ENCODE results near the gene OR8D4.
"Not testable (repeated sequence)": the region's sequence is repeated elsewhere in the genome, so short reads cannot be mapped to it uniquely, and the experiment has no call there.

Gene OR8D4

DNA sequence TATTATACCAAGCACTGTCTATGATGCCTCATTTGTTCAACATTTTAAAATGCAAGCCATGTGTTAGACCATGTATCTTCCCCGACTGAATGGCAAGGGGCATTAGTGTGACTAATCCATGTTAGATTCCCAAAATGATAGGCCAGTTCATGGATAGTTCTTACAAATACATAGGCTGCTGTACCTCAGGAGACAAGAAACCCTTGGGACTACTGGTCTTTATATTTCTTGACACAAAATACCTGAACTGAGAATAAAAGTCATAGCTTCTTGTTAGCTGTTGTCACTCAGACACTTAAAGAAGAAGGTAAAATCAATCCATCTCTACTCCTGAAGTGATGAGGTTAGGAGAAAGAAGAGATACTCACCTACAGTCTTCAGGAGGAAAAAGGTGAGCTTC lies at the start of gene OR8D4:
Gene OR8D4, plus strand, starts transcription at position 301 of the 400 bp plus-strand sequence. CDS start 4,265 bp downstream, outside the sequence.
- DNase-seq (ENCODE audit: low read depth in 2 of 2), result no peak

DNA sequence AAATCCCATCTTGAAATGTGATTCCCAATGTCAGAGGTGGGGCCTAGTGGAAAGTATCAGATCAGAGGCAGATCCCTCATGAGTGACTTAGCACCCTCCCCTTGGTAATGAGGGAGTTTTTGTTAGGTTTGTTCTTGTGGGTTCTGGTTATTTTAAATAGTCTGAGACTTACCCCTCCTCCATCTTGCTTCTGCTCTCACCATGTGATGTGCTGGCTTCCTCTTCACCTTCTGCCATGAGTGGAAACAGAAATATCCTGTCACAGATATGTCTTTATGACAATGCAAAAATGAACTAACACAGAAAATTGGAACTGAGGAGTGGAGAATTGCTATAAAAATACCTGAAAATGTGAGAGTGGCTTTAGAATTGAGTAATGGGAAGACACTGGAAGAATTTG lies 49.6 kb upstream of the OR8D4 start:
- no peak for DNase-seq (ENCODE audit: low read depth in 2 of 2)

- no peak for DNase-seq (ENCODE audit: low read depth in 2 of 2)
These were observed 48.9 kb upstream of the OR8D4 start for GRCh38 chr11:123853038-123853437.

GRCh38 chr11:123856444-123856843 lies 45.5 kb upstream of the OR8D4 start:
- DNase-seq (ENCODE audit: low read depth in 2 of 2), result no peak

DNA sequence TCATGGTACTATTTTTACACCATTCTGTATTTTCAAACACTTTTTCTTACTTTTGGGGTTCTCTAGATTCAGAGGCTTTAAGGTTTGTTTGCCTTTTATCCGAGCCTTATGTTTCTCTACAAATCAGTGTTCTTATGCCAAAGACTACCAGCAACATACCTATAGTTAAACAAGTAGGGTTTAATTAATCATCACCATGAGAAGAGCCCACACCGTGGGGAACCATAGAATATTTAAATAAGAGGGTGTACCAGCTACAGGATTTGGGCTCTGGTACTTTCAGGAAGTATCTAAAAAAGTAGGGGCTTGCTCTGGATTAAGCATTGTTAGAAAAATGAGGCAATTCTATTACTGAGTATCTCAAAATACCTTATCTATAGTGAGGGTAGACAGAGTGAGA lies 42.2 kb upstream of the OR8D4 start:
- no peak for DNase-seq (ENCODE audit: low read depth in 2 of 2)

DNA sequence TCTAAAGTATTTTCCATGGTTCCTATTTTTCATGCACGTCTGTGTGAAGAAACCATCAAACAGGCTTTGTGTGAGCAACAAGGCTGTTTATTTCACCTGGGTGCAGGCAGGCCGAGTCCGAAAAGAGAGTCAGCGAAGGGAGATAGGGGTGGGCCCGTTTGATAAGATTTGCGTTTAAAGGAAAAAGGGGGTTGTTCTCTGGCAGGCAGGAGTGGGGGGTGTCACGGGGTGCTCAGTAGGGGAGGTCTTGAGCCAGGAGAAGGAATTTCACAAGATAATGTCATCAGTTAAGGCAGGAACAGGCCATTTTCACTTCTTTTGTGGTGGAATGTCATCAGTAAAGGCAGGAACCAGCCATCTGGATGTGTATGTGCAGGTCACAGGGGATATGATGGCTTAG lies 36.7 kb upstream of the OR8D4 start:
- DNase-seq (ENCODE audit: low read depth in 2 of 2), result not testable (repeated sequence)

DNA sequence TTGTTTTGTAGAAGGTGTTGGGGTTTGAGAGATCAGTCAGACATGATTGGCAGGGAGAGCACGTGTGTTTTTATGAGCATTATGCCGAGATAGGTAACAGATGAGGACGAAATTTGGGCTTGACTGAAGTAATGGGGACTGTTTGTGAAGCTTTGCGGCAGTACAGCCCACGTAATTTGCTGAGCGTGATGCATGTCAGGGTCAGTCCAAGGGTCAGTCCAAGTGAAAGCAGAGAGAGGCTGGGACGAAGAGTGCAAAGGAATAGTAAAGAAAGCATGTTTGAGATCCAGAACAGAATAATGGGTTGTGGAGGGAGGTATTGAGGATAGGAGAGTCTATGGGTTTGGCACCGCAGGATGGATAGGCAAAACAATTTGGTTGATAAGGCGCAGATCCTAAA lies 34.2 kb upstream of the OR8D4 start:
- not testable (repeated sequence) for DNase-seq (ENCODE audit: low read depth in 2 of 2)

DNA sequence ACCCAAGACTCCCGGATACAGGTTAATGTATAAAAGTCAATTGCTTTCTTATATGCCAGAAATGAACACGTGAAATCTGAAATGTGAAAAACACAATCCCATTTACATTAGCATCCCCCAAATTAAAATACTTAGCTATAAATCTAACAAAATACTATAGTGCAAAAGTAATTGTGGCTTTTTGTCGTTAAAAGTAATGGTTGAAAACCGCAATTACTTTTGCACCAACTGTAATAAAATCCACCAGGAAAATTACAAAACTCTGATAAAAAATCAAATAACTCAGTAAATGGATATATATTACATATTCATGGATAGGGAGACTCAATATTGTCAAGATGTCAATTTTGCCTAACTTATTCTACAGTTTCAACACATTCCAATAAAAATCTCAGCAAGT lies 21.1 kb upstream of the OR8D4 start:
- no peak for DNase-seq (ENCODE audit: low read depth in 2 of 2)

- DNase-seq (ENCODE audit: low read depth in 2 of 2), result no peak
These were observed 16.4 kb upstream of the OR8D4 start, which contains the start of gene TMEM225 for GRCh38 chr11:123885570-123885969. Gene TMEM225, minus strand, starts transcription at chr11:123885670. Its CDS starts 245 bp downstream, at chr11:123885425.

DNA sequence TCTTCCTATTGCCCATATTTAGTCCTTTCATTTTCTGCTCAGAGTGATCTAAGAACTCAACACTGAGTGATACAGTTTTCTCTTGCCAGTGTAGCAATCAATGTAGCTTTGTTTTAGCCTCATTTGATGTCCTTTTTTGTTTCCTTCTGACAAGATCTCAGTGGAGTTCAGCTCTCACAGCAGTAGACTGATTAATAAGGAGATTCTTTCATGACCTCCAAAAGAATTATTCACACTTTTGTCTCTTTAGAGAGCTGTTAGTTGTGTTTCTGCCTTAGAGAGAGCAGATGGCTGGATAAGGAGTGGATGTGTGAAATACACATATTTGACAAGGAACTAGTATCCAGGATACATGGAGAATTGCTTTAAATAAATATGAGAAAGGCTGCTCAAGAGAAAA lies 9.9 kb upstream of the OR8D4 start:
- no peak for DNase-seq (ENCODE audit: low read depth in 2 of 2)

GRCh38 chr11:123899792-123900191 lies 2.2 kb upstream of the OR8D4 start:
- no peak for DNase-seq (ENCODE audit: low read depth in 2 of 2)

DNA sequence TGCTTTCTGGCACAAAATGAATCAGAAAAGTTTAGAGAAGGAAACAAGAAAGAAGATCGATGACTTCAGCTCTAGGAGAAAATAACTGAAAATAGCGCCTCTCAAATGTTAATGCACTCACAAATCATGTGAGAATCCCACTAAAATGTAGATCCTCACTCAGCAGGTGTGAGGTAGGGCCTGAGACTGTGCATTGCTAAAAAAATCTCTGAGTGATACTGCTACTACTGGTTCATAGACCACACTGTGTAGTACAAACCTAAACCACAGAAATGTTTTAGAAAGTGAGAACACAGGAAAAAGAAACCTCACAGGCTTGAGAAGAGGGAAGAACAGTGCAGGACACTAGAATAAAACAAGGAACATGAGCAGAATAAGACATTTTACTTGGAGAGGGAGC lies 2.0 kb downstream of the OR8D4 start:
- no peak for DNase-seq (ENCODE audit: low read depth in 2 of 2)

- no peak for DNase-seq (ENCODE audit: low read depth in 2 of 2)
These were observed 3.0 kb downstream of the OR8D4 start for GRCh38 chr11:123904932-123905331.

DNA sequence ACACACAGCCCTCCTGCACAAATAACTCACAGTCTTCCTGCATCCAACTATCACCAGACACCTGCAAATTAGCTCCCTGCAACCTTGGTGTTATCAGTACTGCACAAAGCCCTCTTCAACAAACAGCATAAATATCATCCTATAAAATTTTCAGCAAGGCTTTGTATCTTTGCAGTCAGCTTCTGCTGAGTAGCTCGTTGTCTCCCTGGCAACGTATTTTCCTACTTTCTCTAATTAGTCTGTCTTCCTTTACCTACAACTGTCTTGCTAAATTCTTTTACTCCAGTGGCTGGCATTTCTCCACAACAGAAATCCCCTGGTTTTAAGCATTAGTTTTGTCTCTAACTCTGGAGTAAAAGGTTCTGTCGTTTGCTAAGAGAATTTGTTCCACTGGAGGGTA lies 3.9 kb downstream of the OR8D4 start:
- no peak for DNase-seq (ENCODE audit: low read depth in 2 of 2)

DNA sequence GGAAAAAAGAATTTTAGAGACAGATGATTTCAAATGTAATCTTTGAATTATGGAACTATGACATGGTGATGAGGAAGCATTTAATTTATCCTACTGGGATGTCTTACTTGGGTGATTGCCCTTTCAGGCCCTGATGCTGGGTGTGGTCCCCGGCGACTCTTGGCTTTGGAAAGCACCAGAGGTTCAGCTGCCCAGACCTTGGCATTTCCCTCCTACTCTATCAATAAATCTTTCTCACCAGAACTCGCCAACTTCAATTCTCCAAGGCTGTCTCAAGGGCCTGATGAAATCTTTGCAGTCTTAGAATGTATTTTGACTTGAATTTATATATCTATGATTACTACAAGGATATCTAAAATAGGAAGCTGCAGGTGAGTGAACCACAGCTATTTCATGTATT lies 19.0 kb downstream of the OR8D4 start:
- no peak for DNase-seq (ENCODE audit: low read depth in 2 of 2)

GRCh38 chr11:123924027-123924426 lies 22.1 kb downstream of the OR8D4 start:
- DNase-seq (ENCODE audit: low read depth in 2 of 2), result no peak

- no peak for DNase-seq (ENCODE audit: low read depth in 2 of 2)
These were observed 37.4 kb downstream of the OR8D4 start, which contains the start of gene OR4D5 for GRCh38 chr11:123939317-123939716. Gene OR4D5, plus strand, starts transcription at chr11:123939617. Its CDS starts 0 bp downstream, at chr11:123939617.

- no peak for DNase-seq (ENCODE audit: low read depth in 2 of 2)
These were observed 40.4 kb downstream of the OR8D4 start for GRCh38 chr11:123942413-123942812.

- no peak for DNase-seq (ENCODE audit: low read depth in 2 of 2)
These were observed 41.8 kb downstream of the OR8D4 start, which contains the start of gene OR6T1 for GRCh38 chr11:123943738-123944137. Gene OR6T1, minus strand, starts transcription at chr11:123943838. Its CDS starts 0 bp downstream, at chr11:123943838.

- no peak for DNase-seq (ENCODE audit: low read depth in 2 of 2)
These were observed 43.2 kb downstream of the OR8D4 start for GRCh38 chr11:123945132-123945531.

- no peak for DNase-seq (ENCODE audit: low read depth in 2 of 2)
These were observed 54.8 kb downstream of the OR8D4 start for GRCh38 chr11:123956752-123957151.
